ENCODE data around the gene LPP. TPM values are rescaled to one million over a fixed set of nuclear protein-coding genes. Genes with fewer than 3 reads are reported as not detected.

Gene LPP
- total RNA-seq, 3 donors from 2014 or later = 262 to 816 (median 325) TPM

- Histone ChIP-seq H3K4me1 (ENCODE audit: low read depth) (peaks cover 62% of the 10 kb centered on the region), H3K36me3 (ENCODE audit: low read depth) (no peaks in the 10 kb centered on the region), H3K9me3 (no peaks in the 10 kb centered on the region), H3K4me3 (no peak overlapping the region)
- intact Hi-C loops (cut with DNase I, micrococcal nuclease) = loop anchor here in 1 of 2 donors (10.0 kb wide), 1 partner anchor 432 kb away; the partner anchor contains the start of gene BCL6
- DNase-seq (no peak), ATAC-seq (no peak)
- no peak for TF ChIP-seq CTCF (IDR thresholded peaks at IDR 0.05)
Measured at GRCh38 chr3:188176476-188176875, 22.5 kb downstream of the LPP start.

DNA sequence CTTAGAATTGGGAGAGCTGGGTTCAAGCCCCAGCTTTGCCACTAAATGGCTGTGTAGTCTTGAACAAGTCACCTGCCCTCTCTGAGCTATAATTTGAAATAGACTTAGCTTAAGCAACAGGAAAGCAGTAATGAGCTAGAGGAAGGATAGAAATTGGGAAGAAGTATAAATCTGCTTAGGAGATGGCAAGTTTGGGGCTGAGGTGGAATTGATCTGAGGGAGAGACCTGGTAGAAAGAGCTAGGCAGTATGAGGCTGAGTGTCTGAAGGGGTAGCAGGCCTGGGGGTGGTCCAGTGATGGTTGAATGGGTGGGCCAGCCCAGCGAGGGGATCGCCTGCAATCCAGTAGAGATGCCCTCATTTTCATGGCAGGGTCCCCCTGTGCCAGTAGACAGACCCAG is 22.9 kb downstream of the LPP start:
- Histone ChIP-seq H3K36me3 (ENCODE audit: low read depth) (no peaks in the 10 kb centered on the region), H3K9me3 (no peaks in the 10 kb centered on the region), H3K4me3 (no peak overlapping the region), H3K4me1 (ENCODE audit: low read depth) (peaks cover 58% of the 10 kb centered on the region)
- intact Hi-C loops (cut with DNase I, micrococcal nuclease) = loop anchor here in 1 of 2 donors (10.0 kb wide), 1 partner anchor 432 kb away; the partner anchor contains the start of gene BCL6
- TF ChIP-seq CTCF (IDR thresholded peaks at IDR 0.05) = no peak
- no peak for DNase-seq
- ATAC-seq = no peak

DNA sequence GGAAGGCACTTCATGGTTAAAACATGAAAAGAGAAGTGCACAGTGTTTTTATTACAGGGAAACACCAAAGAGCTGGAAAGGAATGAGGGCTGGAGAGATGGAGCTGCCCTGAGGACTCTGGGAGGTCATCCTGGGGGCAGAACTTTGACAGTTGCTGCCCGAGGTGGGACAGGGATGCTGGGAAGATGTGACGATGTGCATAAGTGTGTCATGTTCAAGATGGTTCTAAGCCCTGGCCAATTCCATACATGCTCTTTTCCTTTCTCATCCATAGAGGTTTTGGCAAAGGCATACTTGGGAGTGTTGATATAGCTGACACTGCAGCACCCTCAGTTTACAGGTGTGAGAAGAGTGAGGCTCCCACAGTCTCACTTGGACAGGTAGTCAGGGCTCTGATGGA is 23.8 kb downstream of the LPP start:
- TF ChIP-seq CTCF (IDR thresholded peaks at IDR 0.05) = no peak
- DNase-seq (no peak), ATAC-seq (no peak)
- peaks cover 54% of the 10 kb centered on the region for H3K4me1 ChIP-seq (ENCODE audit: low read depth)
- no peak overlapping the region for H3K4me3 ChIP-seq
- no peaks in the 10 kb centered on the region for H3K9me3 ChIP-seq
- intact Hi-C loops (cut with DNase I, micrococcal nuclease) = loop anchor here in 1 of 2 donors (10.0 kb wide), 1 partner anchor 433 kb away; the partner anchor contains the start of gene BCL6
- H3K36me3 ChIP-seq (ENCODE audit: low read depth) = no peaks in the 10 kb centered on the region

- intact Hi-C loops (cut with DNase I, micrococcal nuclease) = loop anchor here in 1 of 2 donors (10.0 kb wide), 1 partner anchor 434 kb away; the partner anchor contains the start of gene BCL6
- H3K4me1 ChIP-seq (ENCODE audit: low read depth) = peaks cover 54% of the 10 kb centered on the region
- H3K36me3 ChIP-seq (ENCODE audit: low read depth) = no peaks in the 10 kb centered on the region
- TF ChIP-seq CTCF (IDR thresholded peaks at IDR 0.05) = no peak
- peak; percentile 80 for ATAC-seq
- H3K4me3 ChIP-seq = no peak overlapping the region
- no peak for DNase-seq
- no peaks in the 10 kb centered on the region for H3K9me3 ChIP-seq
Measured at GRCh38 chr3:188178293-188178936, 24.5 kb downstream of the LPP start.

- Histone ChIP-seq H3K4me1 (ENCODE audit: low read depth) (peaks cover 54% of the 10 kb centered on the region), H3K4me3 (no peak overlapping the region), H3K9me3 (no peaks in the 10 kb centered on the region), H3K36me3 (ENCODE audit: low read depth) (no peaks in the 10 kb centered on the region)
- TF ChIP-seq CTCF (IDR thresholded peaks at IDR 0.05) = no peak
- intact Hi-C loops (cut with DNase I, micrococcal nuclease) = loop anchor here in 1 of 2 donors (10.0 kb wide), 1 partner anchor 434 kb away; the partner anchor contains the start of gene BCL6
- ATAC-seq (no peak), DNase-seq (no peak)
Measured at GRCh38 chr3:188179006-188179966, 25.3 kb downstream of the LPP start.
